C4-2B (cell line): Measurements from ENCODE around the gene SUCLG1.

Experiments used
- ZFX ChIP-seq: fragments of 450-650 bp; IDR thresholded peaks from 2 replicates; pipeline ENCODE4 v1.6.1; 2017
- TF ChIP-seq, protein P1 (sequence below): fragments of 450-650 bp; conservative IDR thresholded peaks from 2 replicates; pipeline ENCODE4 v1.5.1; 2017; ENCODE audit warnings: mild to moderate bottlenecking

- TF ChIP-seq, protein P1, sequence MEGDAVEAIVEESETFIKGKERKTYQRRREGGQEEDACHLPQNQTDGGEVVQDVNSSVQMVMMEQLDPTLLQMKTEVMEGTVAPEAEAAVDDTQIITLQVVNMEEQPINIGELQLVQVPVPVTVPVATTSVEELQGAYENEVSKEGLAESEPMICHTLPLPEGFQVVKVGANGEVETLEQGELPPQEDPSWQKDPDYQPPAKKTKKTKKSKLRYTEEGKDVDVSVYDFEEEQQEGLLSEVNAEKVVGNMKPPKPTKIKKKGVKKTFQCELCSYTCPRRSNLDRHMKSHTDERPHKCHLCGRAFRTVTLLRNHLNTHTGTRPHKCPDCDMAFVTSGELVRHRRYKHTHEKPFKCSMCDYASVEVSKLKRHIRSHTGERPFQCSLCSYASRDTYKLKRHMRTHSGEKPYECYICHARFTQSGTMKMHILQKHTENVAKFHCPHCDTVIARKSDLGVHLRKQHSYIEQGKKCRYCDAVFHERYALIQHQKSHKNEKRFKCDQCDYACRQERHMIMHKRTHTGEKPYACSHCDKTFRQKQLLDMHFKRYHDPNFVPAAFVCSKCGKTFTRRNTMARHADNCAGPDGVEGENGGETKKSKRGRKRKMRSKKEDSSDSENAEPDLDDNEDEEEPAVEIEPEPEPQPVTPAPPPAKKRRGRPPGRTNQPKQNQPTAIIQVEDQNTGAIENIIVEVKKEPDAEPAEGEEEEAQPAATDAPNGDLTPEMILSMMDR = no peak
- no peak for TF ChIP-seq ZFX
Observed at GRCh38 chr2:84486441-84487115, 27.5 kb upstream of the SUCLG1 start.
